ENCODE data around the gene ATF6.

- TF ChIP-seq POLR2AphosphoS5 (IDR thresholded peaks at IDR 0.05; ENCODE audit: low read depth, low read length) (no peak), SPI1 (IDR thresholded peaks at IDR 0.05; ENCODE audit: low read depth, low read length) (no peak)
Observed at GRCh38 chr1:161999301-162000052, 233.4 kb downstream of the ATF6 start.

Measured in GM12891 (cell line).